K562 (cell line): ENCODE results near the gene ORC5. TPM values are rescaled to one million over a fixed set of nuclear protein-coding genes. Genes with fewer than 3 reads are reported as not detected.
"Not testable (repeated sequence)": the region's sequence is repeated elsewhere in the genome, so short reads cannot be mapped to it uniquely, and the experiment has no call there.

Experiments used
- ATAC-seq: fragments of 200-7000 bp; cut with Tn5 transposase; 3 replicates; pipeline ENCODE4 v1.9.1; 2020; ENCODE audit warnings: moderate library complexity
- BruUV-seq: library from RNA; stranded (reverse); fragments of 400-500 nt; replicated peaks from 2 replicates; lab custom pipeline; 2021; lab: Mats Ljungman, UMichigan
- CTCF ChIA-PET: fragments of 300-600 bp; formaldehyde crosslinking; extraction: SDS; loops from one replicate; lab custom pipeline; 2021; ENCODE audit warnings: low intra/inter-chr PET ratio; lab: Yijun Ruan, JAX
- POLR2A ChIA-PET: fragments of 300-600, 350-650 bp; sonication (Branson Sonifier 250); formaldehyde crosslinking; extraction: SDS; loops from one replicate; lab custom pipeline; 2021; ENCODE audit warnings: antibody characterized with exemption, inconsistent platforms; lab: Yijun Ruan, JAX
- DNase-seq, 4 experiments: peaks; one replicate each; pipeline versions ENCODE4 v3.0.0 to v3.0.0-alpha.2; 2011 to 2018; ENCODE audit warnings: low spot score in 3 of 4, mixed read lengths in 3 of 4; ENCODE audit errors: extremely low read depth in 1 of 4
- FAIRE-seq: peaks from 2 replicates; lab custom pipeline; 2011; peaks lifted over from hg19 to GRCh38; lab: Jason Lieb, UNC
- H2AFZ ChIP-seq: 2 replicates; pipeline ENCODE4 v1.6.0; 2011; ENCODE audit warnings: low read depth, low read length, control low read depth, inconsistent platforms
- H3K27ac ChIP-seq: fragments of 200-600 bp; 3 replicates; pipeline ENCODE4 v1.8.0; 2011; ENCODE audit warnings: low read depth, mild to moderate bottlenecking, control low read depth, inconsistent platforms, low read length, moderate library complexity, mixed read lengths; ENCODE audit errors: extremely low read depth
- H3K27me3 ChIP-seq, 2 experiments: fragments of 300-600 bp in 1 of 2; 2 replicates in 1 of 2; 3 replicates in 1 of 2; pipeline versions ENCODE4 v1.6.0 to v1.8.0; 2011; ENCODE audit warnings: inconsistent platforms in 2 of 2, low read length in 2 of 2, mild to moderate bottlenecking in 1 of 2, mixed read lengths in 1 of 2, moderate library complexity in 1 of 2; ENCODE audit not compliant: control insufficient read depth in 2 of 2, insufficient read depth in 2 of 2
- H3K36me3 ChIP-seq: fragments of 300-600 bp; 3 replicates; pipeline ENCODE4 v1.8.0; 2011; ENCODE audit warnings: mild to moderate bottlenecking, low read length, inconsistent platforms; ENCODE audit not compliant: control insufficient read depth, insufficient read depth
- H3K4me1 ChIP-seq, 2 experiments: fragments of 200-600 bp in 1 of 2; replicated peaks in 1 of 2; 2 replicates in 1 of 2; 3 replicates in 1 of 2; pipeline versions ENCODE4 v1.5.1 to v1.8.0; 2011; ENCODE audit warnings: inconsistent platforms in 2 of 2, low read length in 2 of 2, mild to moderate bottlenecking in 1 of 2, mixed read lengths in 1 of 2, moderate library complexity in 1 of 2; ENCODE audit not compliant: control insufficient read depth in 2 of 2, insufficient read depth in 2 of 2
- H3K4me2 ChIP-seq: 2 replicates; pipeline ENCODE4 v1.6.1; 2011; ENCODE audit warnings: low read length, control low read depth, inconsistent platforms, mixed read lengths; ENCODE audit not compliant: insufficient read depth
- H3K4me3 ChIP-seq: fragments of 200-600 bp; sonication (generic), shearing (Covaris generic); 2 replicates; pipeline ENCODE4 v1.5.1; 2016; ENCODE audit warnings: control low read depth, inconsistent platforms
- H3K79me2 ChIP-seq: fragments of 200-600 bp; 3 replicates; pipeline ENCODE4 v1.8.0; 2011; ENCODE audit warnings: low read length, inconsistent platforms; ENCODE audit not compliant: control insufficient read depth, insufficient read depth
- H3K9ac ChIP-seq, 2 experiments: 2 replicates each; pipeline versions ENCODE4 v1.6.0 to v1.6.1; 2011; ENCODE audit warnings: low read depth in 2 of 2, low read length in 2 of 2, control low read depth in 1 of 2, inconsistent platforms in 1 of 2, mild to moderate bottlenecking in 1 of 2, mixed read lengths in 1 of 2; ENCODE audit not compliant: insufficient read depth in 1 of 2
- H3K9me1 ChIP-seq: one replicate; pipeline ENCODE4 v1.6.0; 2011; ENCODE audit warnings: inconsistent platforms, mild to moderate bottlenecking, low read length, moderate library complexity; ENCODE audit not compliant: control insufficient read depth, insufficient read depth
- H3K9me3 ChIP-seq: replicated peaks from 2 replicates; pipeline ENCODE4 v1.5.1; 2011; ENCODE audit warnings: low read depth, low read length, inconsistent platforms; ENCODE audit not compliant: control insufficient read depth, insufficient read depth
- H4K20me1 ChIP-seq: replicated peaks from 2 replicates; pipeline ENCODE4 v1.6.1; 2011; ENCODE audit warnings: low read length, inconsistent platforms, mixed read lengths; ENCODE audit not compliant: control insufficient read depth, insufficient read depth
- BCOR ChIP-seq: fragments of 450-650 bp; IDR thresholded peaks from 2 replicates; pipeline ENCODE4 v1.6.1; 2016
- CHAMP1 ChIP-seq: fragments of 450-650 bp; IDR thresholded peaks from 2 replicates; pipeline ENCODE4 v1.6.1; 2016; ENCODE audit warnings: mild to moderate bottlenecking
- KDM1A ChIP-seq, 2 experiments: fragments of 450-650 bp; IDR thresholded peaks; 2 replicates each; pipeline ENCODE4 v1.6.1; 2016; ENCODE audit warnings: mild to moderate bottlenecking in 2 of 2
- PHB2 ChIP-seq: fragments of 450-650 bp; IDR thresholded peaks from 2 replicates; pipeline ENCODE4 v1.6.1; 2017; ENCODE audit warnings: low read depth
- POLR2A ChIP-seq: fragments of 450-650 bp; conservative IDR thresholded peaks from 2 replicates; pipeline ENCODE4 v1.6.1; 2016
- SMARCA5 ChIP-seq: fragments of 450-650 bp; IDR thresholded peaks from 2 replicates; pipeline ENCODE4 v1.6.1; 2016
- SUPT5H ChIP-seq: fragments of 450-650 bp; IDR thresholded peaks from 2 replicates; pipeline ENCODE4 v1.6.1; 2016
- ZNF146 ChIP-seq: IDR thresholded peaks from one replicate; pipeline ENCODE4 v1.6.1; 2018; ENCODE audit warnings: missing compliant biosample characterization; ENCODE audit not compliant: unreplicated experiment
- WGBS: fragments of 100-300 bp; shearing (Covaris generic); methylation state at CpG from one replicate; pipeline ENCODE4 v1.1.6; 2016; ENCODE audit warnings: low coverage, mixed read lengths; ENCODE audit not compliant: insufficient coverage; ENCODE audit errors: missing lambda C conversion rate; 5-methylcytosine and 5-hydroxymethylcytosine counted together
- in situ Hi-C: fragments of 300-500 bp; cut with MboI; formaldehyde crosslinking; loops from 4 replicates; pipeline ENCODE4 v1.15.0; 2018; ENCODE audit warnings: inconsistent platforms, mixed read lengths
- intact Hi-C: fragments of 100-400 bp; cut with micrococcal nuclease; formaldehyde crosslinking; loops from 2 replicates; pipeline ENCODE4 v1.14.2; 2022
- polyA plus RNA-seq, 8 experiments: library from polyadenylated mRNA; depleted of rRNA in 4 of 8; stranded (reverse) in 5 of 8; unstranded in 3 of 8; fragments of >200 nt; fragmentation: Nextera tagmentation in 2 of 8; fragmentation: Illumina TruSeq in 1 of 8; extraction: Ambion mirVana in 2 of 8; extraction: Trizol in 1 of 8; gene quantifications; 2 replicates each; pipeline versions ENCODE4 v1.2.1 to v1.2.3, GENCODE V29; 2011 to 2014; ENCODE audit warnings: inconsistent platforms in 1 of 8, missing spikeins in 1 of 8
- total RNA-seq, 7 experiments: library from RNA; depleted of rRNA in 6 of 7; stranded (reverse); fragments of >200 nt in 6 of 7; fragmentation: Illumina TruSeq in 2 of 7; extraction: Trizol in 2 of 7; gene quantifications; 2 replicates each; pipeline versions ENCODE4 v1.2.1 to v1.2.3, GENCODE V29; 2011 to 2021; ENCODE audit warnings: low replicate concordance in 1 of 7

Gene ORC5
- total and polyA plus RNA-seq, 9 of the 15 experiments (the other 6 are each of a cell fraction or from before 2014, with no cell fraction given), result 29.8 to 136 (median 54.8) TPM

GRCh38 chr7:104177565-104178083 lies 30.2 kb downstream of the ORC5 start:
- H3K9me3 ChIP-seq, BruUV-seq: not testable (repeated sequence)

More at GRCh38 chr7:104177565-104178083, 30.2 kb downstream of the ORC5 start:
- H3K4me2 ChIP-seq, H4K20me1 ChIP-seq, DNase-seq, H3K27me3 ChIP-seq, FAIRE-seq, CTCF ChIA-PET, H2AFZ ChIP-seq, H3K9ac ChIP-seq: not testable (repeated sequence)
- peaks cover 3 to 13% of the 10 kb centered on the region in 2 experiments for H3K4me1 ChIP-seq
- 97% methylated on average over 6 of the region's 6 CpGs for WGBS
- TF ChIP-seq BCOR (peak; percentile 83; the same call in 1 of the 2 replicates), ZNF146 (CRISPR knock-in tag) (peak; percentile 98), CHAMP1 (0 out of 2 replicates have a peak, but pooled peaks have one; percentile 39), POLR2A (peak; percentile 51; the same call in 1 of the 2 replicates), SUPT5H (peak; percentile 63), PHB2 (peak; percentile 18; the same call in 1 of the 2 replicates), KDM1A (IDR thresholded peaks at IDR 0.05) (peak; percentile 44 to 46; a peak in 3 of 4 replicates), SMARCA5 (0 out of 2 replicates have a peak, but pooled peaks have one; percentile 23)
- TF ChIP-seq, all 486 proteins: peak for 8; not testable (repeated sequence) for 478
- peaks cover 58% of the 10 kb centered on the region for H3K36me3 ChIP-seq
- H3K79me2 ChIP-seq, intact Hi-C loops, H3K9me1 ChIP-seq, H3K4me3 ChIP-seq, H3K27ac ChIP-seq, ATAC-seq, POLR2A ChIA-PET: not testable (repeated sequence)
- in situ Hi-C loops, result loop anchor here (10.0 kb wide), 1 partner anchor 723 kb away; no protein-coding TSS in a partner anchor
